Mononuclear cell (primary cell): ENCODE results near the gene COMMD4. TPM values are rescaled to one million over a fixed set of nuclear protein-coding genes. Genes with fewer than 3 reads are reported as not detected.
"Not testable (repeated sequence)": the region's sequence is repeated elsewhere in the genome, so short reads cannot be mapped to it uniquely, and the experiment has no call there.

Experiments used
- H3K27me3 ChIP-seq: 2 replicates; pipeline ENCODE4 v1.6.0; 2011; ENCODE audit warnings: low read length, control low read depth; ENCODE audit not compliant: insufficient read depth
- H3K4me1 ChIP-seq: 2 replicates; pipeline ENCODE4 v1.5.1; 2011; ENCODE audit warnings: mild to moderate bottlenecking, low read length, control low read depth; ENCODE audit not compliant: insufficient read depth
- H3K4me3 ChIP-seq: 2 replicates; pipeline ENCODE4 v1.5.1; 2011; ENCODE audit warnings: mild to moderate bottlenecking, low read length, moderate library complexity
- H3K9me3 ChIP-seq: 2 replicates; pipeline ENCODE4 v1.5.1; 2011; ENCODE audit warnings: low read depth, mild to moderate bottlenecking, control low read depth, low read length
- total RNA-seq: library from RNA; depleted of rRNA; stranded (reverse); fragments of >200 nt; gene quantifications from one replicate; pipeline ENCODE4 v1.2.3, GENCODE V29; 2012

Gene COMMD4
- total RNA-seq, 1 donor: 8.9 TPM

DNA sequence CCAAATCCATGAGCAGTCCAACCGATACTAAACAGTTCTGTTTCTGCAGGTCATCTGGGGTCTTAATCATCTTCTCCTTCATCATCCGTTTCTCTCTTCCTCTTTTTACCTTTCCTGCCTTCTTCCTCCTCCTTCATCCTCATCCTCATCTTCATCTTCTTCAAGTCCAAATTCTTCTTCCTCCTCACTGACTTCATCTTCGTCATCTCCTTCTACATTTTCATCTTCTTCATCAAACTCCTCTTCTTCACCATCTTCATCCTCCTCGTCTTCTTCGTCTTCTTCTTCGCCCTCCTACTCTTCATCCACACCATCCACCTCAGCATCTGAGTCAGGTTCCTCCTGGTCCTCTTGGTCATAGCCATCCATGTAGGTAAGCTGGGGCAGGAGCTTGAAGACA is 14.2 kb upstream of the COMMD4 start:
- no peaks in the 10 kb centered on the region for H3K27me3 ChIP-seq
- no peaks in the 10 kb centered on the region for H3K4me1 ChIP-seq
- no peak overlapping the region for H3K4me3 ChIP-seq
- H3K9me3 ChIP-seq: no peaks in the 10 kb centered on the region

DNA sequence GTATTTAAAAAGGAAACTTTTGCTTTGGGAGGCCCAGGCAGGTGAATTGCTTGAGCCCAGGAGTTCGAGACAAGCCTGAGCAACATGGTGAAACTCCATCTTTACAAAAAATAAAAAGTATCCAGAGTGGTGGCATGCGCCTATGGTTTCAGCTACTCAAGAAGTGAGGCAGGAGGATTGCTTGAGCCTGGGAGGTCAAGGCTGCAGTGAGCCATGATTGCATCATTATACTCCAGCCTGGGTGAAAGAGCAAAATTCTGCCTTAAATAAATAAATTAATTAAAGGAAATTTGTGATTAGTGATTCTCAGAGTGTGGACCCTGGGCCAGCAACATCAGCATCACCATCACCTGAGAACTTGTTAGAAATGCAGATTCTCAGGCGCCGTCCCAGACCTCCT is 9.9 kb upstream of the COMMD4 start:
- no peaks in the 10 kb centered on the region for H3K4me1 ChIP-seq
- no peaks in the 10 kb centered on the region for H3K27me3 ChIP-seq
- no peaks in the 10 kb centered on the region for H3K9me3 ChIP-seq
- H3K4me3 ChIP-seq: no peak overlapping the region

- no peak overlapping the region for H3K4me3 ChIP-seq
- H3K27me3 ChIP-seq: no peaks in the 10 kb centered on the region
- no peaks in the 10 kb centered on the region for H3K4me1 ChIP-seq
- H3K9me3 ChIP-seq: no peaks in the 10 kb centered on the region
Observed at GRCh38 chr15:75327005-75327404, 8.9 kb upstream of the COMMD4 start.

- Histone ChIP-seq H3K27me3 (no peaks in the 10 kb centered on the region), H3K9me3 (no peaks in the 10 kb centered on the region), H3K4me1 (no peaks in the 10 kb centered on the region), H3K4me3 (no peak overlapping the region)
Observed at GRCh38 chr15:75327491-75327890, 8.4 kb upstream of the COMMD4 start.

GRCh38 chr15:75328493-75329314 is 7.2 kb upstream of the COMMD4 start:
- H3K27me3 ChIP-seq: no peaks in the 10 kb centered on the region

DNA sequence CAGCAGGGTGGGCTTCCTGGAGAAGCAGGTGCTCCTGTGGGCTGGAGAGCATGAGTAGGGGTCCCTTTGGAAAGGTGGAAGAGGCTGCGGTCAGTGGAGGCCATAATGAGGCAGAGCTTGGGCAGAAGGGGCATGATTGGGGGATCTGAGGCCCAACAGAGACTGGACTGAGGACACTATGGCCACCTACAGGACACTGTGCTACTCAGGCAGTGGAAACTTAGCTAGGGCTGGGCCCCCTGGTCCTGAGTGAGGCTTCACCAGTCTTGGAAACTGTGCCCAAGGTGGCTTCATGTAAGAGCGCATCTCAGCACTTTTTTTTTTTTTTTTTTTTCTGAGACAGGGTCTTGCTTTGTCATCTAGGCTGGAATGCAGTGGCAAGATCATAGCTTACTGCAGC is 6.3 kb upstream of the COMMD4 start:
- Histone ChIP-seq H3K27me3 (no peaks in the 10 kb centered on the region), H3K4me3 (no peak overlapping the region), H3K9me3 (no peaks in the 10 kb centered on the region), H3K4me1 (no peaks in the 10 kb centered on the region)

More at GRCh38 chr15:75328493-75329314, 7.2 kb upstream of the COMMD4 start:
- H3K4me3 ChIP-seq: no peak overlapping the region
- no peaks in the 10 kb centered on the region for H3K9me3 ChIP-seq
- H3K4me1 ChIP-seq: no peaks in the 10 kb centered on the region

DNA sequence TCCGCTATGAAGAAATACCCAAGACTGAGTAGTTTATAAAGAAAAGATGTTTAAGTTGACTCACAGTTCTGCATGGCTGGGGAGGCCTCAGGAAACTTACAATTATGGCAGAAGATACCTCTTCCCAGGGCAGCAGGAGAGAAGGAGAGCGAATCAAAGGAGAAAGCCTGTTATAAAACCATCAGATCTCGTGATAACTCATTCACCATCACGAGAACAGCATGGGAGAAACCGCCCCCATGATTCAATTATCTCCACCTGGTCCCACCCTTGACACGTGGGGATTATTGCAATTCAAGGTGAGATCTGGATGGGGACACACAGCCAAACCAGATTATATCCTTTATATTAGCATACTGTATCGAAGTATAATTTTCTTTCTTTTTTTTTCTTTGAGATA is 3.8 kb upstream of the COMMD4 start:
- H3K9me3 ChIP-seq, H3K4me3 ChIP-seq, H3K27me3 ChIP-seq: not testable (repeated sequence)
- H3K4me1 ChIP-seq: peaks cover 18% of the 10 kb centered on the region

DNA sequence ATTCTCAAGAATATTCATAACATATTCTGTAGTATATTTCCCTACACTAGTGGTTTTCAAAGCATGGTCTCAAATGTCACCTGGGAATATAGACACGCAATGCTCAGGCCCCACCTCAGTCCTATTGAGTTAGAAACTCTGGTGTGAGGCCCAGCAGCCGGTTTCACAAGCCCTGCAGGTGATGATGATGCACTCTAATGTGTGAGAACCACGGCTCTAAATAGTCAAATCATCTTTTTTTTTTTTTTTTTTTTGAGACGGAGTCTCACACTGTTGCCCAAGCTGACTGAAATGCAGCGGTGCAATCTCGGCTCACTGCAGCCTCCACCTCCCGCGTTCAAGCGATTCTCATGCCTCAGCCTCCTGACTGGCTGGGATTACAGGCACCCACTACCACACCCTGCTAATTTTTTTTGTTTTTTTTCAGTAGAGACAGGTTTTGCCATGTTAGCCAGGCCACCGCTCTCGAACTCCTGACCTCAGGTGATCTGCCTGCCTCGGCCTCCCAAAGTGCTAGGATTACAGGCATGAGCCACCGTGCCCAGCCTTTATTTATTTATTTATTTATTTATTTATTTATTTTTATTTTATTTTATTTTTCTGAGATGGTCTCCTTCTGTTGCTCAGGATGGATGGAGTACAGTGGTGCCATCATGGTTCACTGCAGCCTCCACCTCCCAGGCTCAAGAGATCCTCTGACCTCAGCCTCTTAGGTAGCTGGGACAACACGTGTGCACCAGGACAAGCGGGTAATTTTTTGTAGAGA is 2.0 kb upstream of the COMMD4 start:
- H3K9me3 ChIP-seq, H3K27me3 ChIP-seq, H3K4me3 ChIP-seq: not testable (repeated sequence)
- H3K4me1 ChIP-seq: peaks cover 18% of the 10 kb centered on the region

DNA sequence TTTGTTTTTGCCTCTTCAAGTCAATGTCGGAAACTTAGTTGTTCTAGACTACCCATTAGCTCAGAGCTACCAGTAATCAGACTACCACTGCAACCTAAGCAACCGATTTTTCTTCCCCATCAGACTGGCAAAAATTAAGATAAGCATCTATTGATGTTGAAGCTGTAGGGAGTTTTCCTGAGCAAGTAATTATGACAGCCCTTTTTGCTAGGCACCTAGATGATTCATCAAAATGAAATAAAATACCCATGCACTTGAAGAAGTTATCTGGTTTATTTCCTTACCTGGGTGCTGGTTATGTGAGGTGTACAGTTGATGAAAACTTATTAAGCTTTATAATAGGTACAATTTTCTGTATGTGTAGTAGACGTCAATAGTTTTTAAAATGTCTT is 554 bp upstream of the COMMD4 start:
- Histone ChIP-seq H3K27me3 (no peaks in the 10 kb centered on the region), H3K4me3 (peak overlapping the region; percentile 62), H3K4me1 (peaks cover 18% of the 10 kb centered on the region), H3K9me3 (no peaks in the 10 kb centered on the region)

DNA sequence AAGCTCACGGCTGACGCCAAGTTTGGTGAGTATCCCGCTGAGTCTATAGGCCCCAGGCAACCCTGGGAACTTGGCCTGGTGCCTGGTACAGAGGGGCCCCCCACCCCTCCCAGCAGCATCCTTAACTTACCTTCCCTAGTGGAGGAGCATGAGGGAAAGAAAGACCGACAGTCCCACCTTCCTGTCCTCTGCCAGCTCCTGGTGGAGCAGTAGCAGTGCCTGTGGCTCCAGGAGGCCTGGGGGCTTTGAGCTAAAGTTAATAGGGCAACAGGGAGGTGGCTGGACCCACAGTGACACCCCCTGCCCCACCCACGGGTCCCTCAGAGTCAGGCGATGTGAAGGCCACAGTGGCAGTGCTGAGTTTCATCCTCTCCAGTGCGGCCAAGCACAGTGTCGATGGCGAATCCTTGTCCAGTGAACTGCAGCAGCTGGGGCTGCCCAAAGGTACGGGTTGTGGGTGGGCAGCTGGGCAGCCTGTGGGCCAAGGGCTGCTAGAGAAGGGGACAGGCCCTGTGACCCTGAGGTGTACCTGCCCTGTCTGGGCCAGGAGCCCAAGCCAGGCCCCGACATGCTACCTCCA is 2.9 kb downstream of the COMMD4 start:
- Histone ChIP-seq H3K4me1 (peaks cover 18% of the 10 kb centered on the region), H3K27me3 (no peaks in the 10 kb centered on the region), H3K4me3 (no peak overlapping the region), H3K9me3 (no peaks in the 10 kb centered on the region)

DNA sequence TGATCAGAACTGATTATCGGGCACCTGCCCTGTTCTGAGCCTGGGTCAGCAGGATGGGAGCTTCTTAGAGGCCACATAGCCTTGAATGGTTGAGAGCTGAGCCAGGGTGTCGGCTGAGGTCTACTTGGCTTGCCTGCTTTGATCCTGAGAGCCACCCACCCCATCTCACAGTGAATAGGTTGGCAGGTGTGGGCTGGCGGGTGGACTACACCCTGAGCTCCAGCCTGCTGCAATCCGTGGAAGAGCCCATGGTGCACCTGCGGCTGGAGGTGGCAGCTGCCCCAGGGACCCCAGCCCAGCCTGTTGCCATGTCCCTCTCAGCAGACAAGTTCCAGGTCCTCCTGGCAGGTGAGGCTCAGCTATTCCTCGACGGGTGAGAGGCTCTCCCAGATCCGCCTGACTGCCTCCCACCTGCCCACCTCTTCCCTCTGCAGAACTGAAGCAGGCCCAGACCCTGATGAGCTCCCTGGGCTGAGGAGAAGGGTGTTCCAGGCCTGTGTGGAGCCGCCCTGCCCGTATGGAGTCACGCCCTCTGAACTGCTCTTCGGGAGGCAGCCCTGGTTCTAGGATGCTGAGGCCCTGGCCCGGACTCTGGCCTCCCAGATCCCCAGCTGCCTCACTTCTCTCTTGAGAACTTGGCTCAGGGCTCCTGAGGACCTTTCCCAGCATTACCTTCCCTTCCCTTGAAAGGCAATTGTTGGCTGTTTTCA is 3.8 kb downstream of the COMMD4 start:
- Histone ChIP-seq H3K9me3 (no peaks in the 10 kb centered on the region), H3K4me1 (peaks cover 18% of the 10 kb centered on the region), H3K4me3 (no peak overlapping the region), H3K27me3 (no peaks in the 10 kb centered on the region)

- H3K9me3 ChIP-seq: no peaks in the 10 kb centered on the region
- no peak overlapping the region for H3K4me3 ChIP-seq
- H3K27me3 ChIP-seq: peaks cover 18% of the 10 kb centered on the region
- peaks cover 7% of the 10 kb centered on the region for H3K4me1 ChIP-seq
Observed at GRCh38 chr15:75342221-75342620, 6.4 kb downstream of the COMMD4 start.

DNA sequence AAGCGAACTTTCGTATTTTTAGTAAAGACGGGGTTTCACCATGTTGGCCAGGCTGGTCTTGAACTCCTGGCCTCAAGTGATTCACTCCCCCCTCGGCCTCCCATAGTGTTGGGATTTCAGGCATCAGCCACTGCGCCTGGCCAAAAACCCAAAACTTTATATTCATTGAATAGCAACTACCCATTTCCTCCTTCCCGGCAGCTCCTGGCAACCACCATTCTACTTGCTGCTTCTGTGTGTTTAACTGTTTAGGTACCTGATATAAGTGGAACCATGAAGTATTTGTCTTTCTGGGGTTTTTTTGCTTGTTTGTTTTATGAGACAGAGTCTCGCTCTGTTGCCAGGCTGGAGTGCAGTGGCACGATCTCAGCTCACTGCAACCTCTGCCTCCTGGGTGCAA is 8.1 kb downstream of the COMMD4 start:
- H3K9me3 ChIP-seq, H3K4me3 ChIP-seq: not testable (repeated sequence)
- Histone ChIP-seq H3K27me3 (peaks cover 26% of the 10 kb centered on the region), H3K4me1 (peaks cover 24% of the 10 kb centered on the region)

DNA sequence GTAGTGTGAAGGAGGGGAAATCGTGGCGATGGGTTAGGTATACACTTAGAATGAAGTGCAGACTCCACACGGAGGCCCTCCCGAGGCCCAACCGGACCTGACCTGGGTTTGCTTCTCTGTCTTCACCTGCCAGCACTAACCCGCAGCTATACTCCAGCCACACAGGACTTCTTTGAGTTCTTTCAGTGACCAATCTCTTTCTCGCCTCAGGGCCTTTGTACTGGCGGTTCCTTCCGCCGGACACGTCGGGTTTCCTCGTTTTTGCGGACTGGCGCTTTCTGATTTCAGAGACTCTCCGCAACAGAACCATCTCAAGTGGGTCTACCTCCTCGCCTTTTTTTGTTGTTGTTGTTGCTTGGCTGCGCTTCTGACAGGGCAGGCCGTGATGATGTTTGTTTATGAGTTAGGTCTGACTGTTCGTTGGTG is 10.9 kb downstream of the COMMD4 start, which contains the start of gene NEIL1:
Gene NEIL1, plus strand, starts transcription at position 244 of the 426 bp plus-strand sequence. CDS start 1,867 bp downstream, outside the sequence.
- Histone ChIP-seq H3K4me3 (peak within 1 kb of the TSS; percentile 56), H3K4me1 (peaks cover 44% of the 10 kb centered on the region)

More for the DNA sequence above, 10.9 kb downstream of the COMMD4 start, which contains the start of gene NEIL1:
- Histone ChIP-seq H3K9me3 (no peaks in the 10 kb centered on the region), H3K27me3 (peaks cover 26% of the 10 kb centered on the region)
